Uterus (tissue), 2 donors: Measurements from ENCODE around the gene MDK.
"Not testable (repeated sequence)": the region's sequence is repeated elsewhere in the genome, so short reads cannot be mapped to it uniquely, and the experiment has no call there.

Experiments
- CTCF ChIP-seq, 4 experiments: fragments of 200-600 bp in 2 of 4; fragments of 450-650 bp in 2 of 4; sonication (generic) in 2 of 4; IDR thresholded peaks; one replicate each; pipeline ENCODE4 v1.5.1; 2016 to 2019; ENCODE audit warnings: antibody characterized with exemption in 4 of 4, mild to moderate bottlenecking in 2 of 4, moderate library complexity in 1 of 4
- POLR2A ChIP-seq, 2 donors: fragments of 450-650 bp; IDR thresholded peaks; one replicate each; pipeline ENCODE4 v1.6.1; 2016; ENCODE audit warnings: antibody characterized with exemption in 2 of 2, mild to moderate bottlenecking in 1 of 2, moderate library complexity in 1 of 2

- not testable (repeated sequence) for TF ChIP-seq CTCF, POLR2A (IDR thresholded peaks at IDR 0.05)
Measured at GRCh38 chr11:46372501-46372900, 9.0 kb upstream of the MDK start.
